CD4-positive, alpha-beta T cell treated with Interleukin-4 for 1 hour (primary cell): ENCODE data around the gene TACC2.

Source experiments
- DNase-seq, 2 donors: peaks; one replicate each; pipeline ENCODE4 v3.0.0-alpha.2; 2020 to 2022

Gene TACC2

GRCh38 chr10:122234416-122234815 is 245.5 kb downstream of the TACC2 start:
- DNase-seq, result no peak

- DNase-seq, result no peak
Observed at GRCh38 chr10:122236690-122237306, 247.8 kb downstream of the TACC2 start.

- no peak for DNase-seq
Observed at GRCh38 chr10:122237331-122237990, 248.5 kb downstream of the TACC2 start.

GRCh38 chr10:122239578-122240257 is 250.8 kb downstream of the TACC2 start:
- DNase-seq, result no peak

GRCh38 chr10:122240401-122240800 is 251.4 kb downstream of the TACC2 start:
- no peak for DNase-seq

- no peak for DNase-seq
Observed at GRCh38 chr10:122241836-122242235, 252.9 kb downstream of the TACC2 start.

GRCh38 chr10:122243550-122243949 is 254.6 kb downstream of the TACC2 start:
- no peak for DNase-seq

- no peak for DNase-seq
Observed at GRCh38 chr10:122244001-122244975, 255.3 kb downstream of the TACC2 start.

- no peak for DNase-seq
Observed at GRCh38 chr10:122245136-122245535, 256.2 kb downstream of the TACC2 start.

- no peak for DNase-seq
Observed at GRCh38 chr10:122245897-122246296, 256.9 kb downstream of the TACC2 start.

- DNase-seq, result no peak
Observed at GRCh38 chr10:122246830-122247520, 258.0 kb downstream of the TACC2 start.

GRCh38 chr10:122248356-122249302 is 259.7 kb downstream of the TACC2 start:
- DNase-seq, result no peak

GRCh38 chr10:122249303-122249850 is 260.4 kb downstream of the TACC2 start:
- DNase-seq, result no peak

- DNase-seq, result no peak
Observed at GRCh38 chr10:122249991-122250750, 261.2 kb downstream of the TACC2 start.

- DNase-seq, result no peak
Observed at GRCh38 chr10:122251459-122252255, 262.7 kb downstream of the TACC2 start.

- DNase-seq, result no peak
Observed at GRCh38 chr10:122252805-122253204, 263.8 kb downstream of the TACC2 start.

- no peak for DNase-seq
Observed at GRCh38 chr10:122253605-122254004, 264.6 kb downstream of the TACC2 start.

GRCh38 chr10:122254831-122255230 is 265.9 kb downstream of the TACC2 start:
- DNase-seq, result no peak
